CMK (cell line): Measurements from ENCODE around the gene TNRC6A.
"Not testable (repeated sequence)": the region's sequence is repeated elsewhere in the genome, so short reads cannot be mapped to it uniquely, and the experiment has no call there.

Experiments used
- DNase-seq: peaks from one replicate; pipeline ENCODE4 v3.0.0-alpha.2; 2010; ENCODE audit warnings: low read depth

Gene TNRC6A

DNA sequence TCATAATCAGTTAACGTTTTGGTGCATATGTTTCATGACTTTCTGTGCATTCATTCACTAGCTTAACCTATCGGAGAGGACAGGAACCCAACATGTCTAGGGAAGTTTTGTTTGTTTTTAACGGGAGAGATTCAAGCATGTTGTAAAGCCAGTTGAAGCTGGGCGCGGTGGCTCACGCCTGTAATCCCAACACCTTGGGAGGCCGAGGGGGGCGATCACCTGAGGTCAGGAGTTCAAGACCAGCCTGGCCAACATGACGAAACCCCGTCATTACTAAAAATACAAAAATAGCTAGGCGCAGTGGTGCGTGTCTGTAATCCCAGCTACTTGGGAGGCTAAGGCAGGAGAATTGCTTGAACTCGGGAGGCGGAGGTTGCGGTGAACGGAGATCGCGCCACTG lies 1.4 kb upstream of the TNRC6A start:
- no peak for DNase-seq

DNA sequence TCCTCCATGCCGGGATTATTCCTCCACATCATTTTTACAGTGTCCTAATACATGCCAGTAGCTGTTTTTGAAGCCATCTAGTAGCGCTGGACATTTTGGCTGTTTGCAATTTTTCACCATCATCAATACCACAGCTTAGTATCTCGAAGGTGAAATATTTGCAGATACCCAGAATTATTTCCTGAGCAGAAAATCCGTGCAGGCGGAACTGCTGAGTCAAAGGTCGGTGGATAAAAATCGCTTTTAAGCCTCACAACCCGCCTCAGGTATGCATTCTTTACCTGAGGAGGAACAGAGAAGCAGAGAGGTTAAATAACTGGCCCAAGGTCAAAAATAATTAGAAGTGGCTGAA lies 584 bp upstream of the TNRC6A start:
- no peak for DNase-seq

GRCh38 chr16:24729951-24730815 lies 732 bp downstream of the TNRC6A start:
- DNase-seq: no peak

- DNase-seq: no peak
Observed at GRCh38 chr16:24730914-24731313, 1.5 kb downstream of the TNRC6A start.

GRCh38 chr16:24731722-24732419 lies 2.4 kb downstream of the TNRC6A start:
- DNase-seq: no peak

DNA sequence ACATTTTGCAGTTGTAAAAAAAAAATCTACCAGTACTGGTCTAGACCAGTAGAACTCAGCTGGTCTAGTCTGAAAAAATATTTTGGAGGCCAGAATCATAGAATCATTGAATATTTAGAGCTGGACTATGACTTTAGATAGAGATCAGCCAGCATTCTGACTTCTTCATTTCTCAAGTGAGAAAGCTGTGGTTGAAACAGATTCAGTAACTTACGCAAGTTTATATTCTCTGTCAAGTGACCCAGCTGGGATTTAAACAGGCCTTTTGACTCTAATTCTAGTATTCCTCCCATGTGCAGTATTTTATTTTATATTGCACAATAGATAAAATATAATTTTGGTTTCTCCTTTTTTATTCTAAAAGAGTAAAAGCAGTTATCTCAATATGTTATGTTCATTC lies 4.9 kb downstream of the TNRC6A start:
- DNase-seq: no peak

DNA sequence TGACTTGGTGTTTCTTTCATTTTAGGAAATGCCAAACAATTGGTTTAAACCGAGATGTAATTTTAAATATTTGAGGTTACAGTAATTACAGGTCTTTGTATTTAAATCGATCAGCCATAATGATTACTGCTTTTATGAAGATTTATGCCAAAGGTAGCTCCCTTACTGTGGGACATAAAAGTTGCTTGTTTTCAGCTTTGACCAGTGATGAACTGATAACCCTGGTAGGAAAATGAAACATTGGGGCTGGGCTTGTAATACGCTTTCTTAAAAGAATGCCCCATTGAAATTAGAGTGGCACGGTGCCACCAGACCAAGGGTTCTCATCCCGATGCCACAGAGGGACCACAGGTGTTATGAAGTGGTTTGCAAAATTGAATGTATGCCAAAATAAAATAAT lies 7.3 kb downstream of the TNRC6A start:
- no peak for DNase-seq

DNA sequence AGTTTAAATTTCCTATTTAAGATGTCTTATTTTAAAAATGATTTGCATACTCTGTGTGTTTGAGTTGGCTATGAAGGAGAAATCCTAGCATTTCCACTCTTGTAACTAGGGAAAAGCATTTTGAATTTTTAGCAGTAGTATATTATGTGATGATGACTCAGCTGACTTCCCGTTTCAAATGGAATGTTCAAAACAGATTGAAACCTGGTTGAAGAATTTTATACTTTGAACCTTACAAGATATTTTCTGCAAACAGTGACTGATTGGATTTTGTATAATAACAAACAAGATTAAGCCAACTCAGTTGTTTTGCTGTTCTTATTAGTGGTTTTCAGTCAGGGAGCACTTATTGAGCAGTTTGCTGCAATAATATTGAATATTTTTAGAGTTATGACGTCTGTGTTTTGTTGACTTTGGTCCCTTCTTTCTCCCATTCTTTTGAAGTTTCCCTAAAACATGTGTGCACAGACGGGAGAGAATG lies 8.0 kb downstream of the TNRC6A start:
- no peak for DNase-seq

GRCh38 chr16:24737916-24738594 lies 8.6 kb downstream of the TNRC6A start:
- no peak for DNase-seq

DNA sequence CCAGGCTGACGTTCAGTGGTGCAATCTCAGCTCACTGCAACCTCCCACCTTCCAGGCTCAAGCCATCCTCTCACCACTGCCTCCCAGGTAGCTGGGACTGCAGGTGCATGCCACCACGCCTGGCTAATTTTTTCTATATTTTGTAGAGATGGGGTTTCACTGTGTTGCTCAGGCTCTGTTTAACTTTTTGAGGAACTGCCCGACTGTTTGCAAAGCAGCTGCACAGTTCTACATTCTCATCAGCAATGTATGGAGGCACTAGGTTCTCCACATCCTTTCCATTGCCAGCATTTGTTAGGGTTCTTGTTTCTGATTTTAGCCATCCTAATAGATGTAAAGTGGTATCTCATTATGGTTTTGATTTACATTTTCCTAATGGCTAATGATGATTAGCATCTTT lies 9.4 kb downstream of the TNRC6A start:
- no peak for DNase-seq

GRCh38 chr16:24741862-24742261 lies 12.4 kb downstream of the TNRC6A start:
- no peak for DNase-seq

GRCh38 chr16:24742610-24743009 lies 13.2 kb downstream of the TNRC6A start:
- not testable (repeated sequence) for DNase-seq

- DNase-seq: no peak
Observed at GRCh38 chr16:24745391-24745790, 15.9 kb downstream of the TNRC6A start.

GRCh38 chr16:24745791-24746190 lies 16.3 kb downstream of the TNRC6A start:
- DNase-seq: no peak

GRCh38 chr16:24747441-24747840 lies 18.0 kb downstream of the TNRC6A start:
- DNase-seq: no peak

- no peak for DNase-seq
Observed at GRCh38 chr16:24748242-24748641, 18.8 kb downstream of the TNRC6A start.

GRCh38 chr16:24749310-24749709 lies 19.9 kb downstream of the TNRC6A start:
- no peak for DNase-seq

DNA sequence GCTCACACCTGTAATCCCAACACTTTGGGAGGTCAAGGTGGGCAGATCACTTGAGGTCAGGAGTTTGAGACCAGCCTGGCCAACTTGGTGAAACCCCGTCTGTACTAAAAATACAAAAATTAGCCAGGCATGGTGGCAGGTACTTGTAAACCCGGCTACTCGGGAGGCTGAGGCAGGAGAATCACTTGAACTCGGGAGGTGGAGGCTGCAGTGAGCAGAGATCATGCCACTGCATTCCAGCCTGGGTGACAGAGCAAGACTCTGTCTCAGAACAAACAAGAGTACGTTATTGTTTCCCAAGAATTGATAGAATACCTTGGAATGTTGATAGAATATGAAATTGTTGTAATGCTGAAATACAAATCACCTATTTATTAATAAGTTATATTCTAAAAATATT lies 20.4 kb downstream of the TNRC6A start:
- not testable (repeated sequence) for DNase-seq

- no peak for DNase-seq
Observed at GRCh38 chr16:24753000-24753399, 23.5 kb downstream of the TNRC6A start.

DNA sequence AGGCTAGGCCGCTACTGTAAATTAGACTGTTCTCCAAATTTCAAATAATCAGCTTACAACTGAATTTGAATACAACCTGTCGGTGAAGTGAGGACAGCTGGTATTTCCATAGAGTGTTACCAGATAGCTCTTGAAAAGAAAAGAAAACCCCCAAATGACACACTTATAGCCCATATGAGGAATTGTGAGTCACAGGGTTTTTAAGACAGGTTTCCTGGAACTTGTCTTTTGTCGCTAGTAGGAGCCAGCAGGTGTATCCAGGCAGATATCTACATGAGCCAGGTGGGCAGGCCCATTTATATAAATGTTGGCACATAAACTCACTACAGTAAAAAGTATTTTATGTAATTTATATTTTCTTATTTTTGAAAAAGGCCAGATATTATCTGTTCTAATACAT lies 24.0 kb downstream of the TNRC6A start:
- no peak for DNase-seq

- DNase-seq: no peak
Observed at GRCh38 chr16:24754543-24754942, 25.1 kb downstream of the TNRC6A start.

- DNase-seq: no peak
Observed at GRCh38 chr16:24755201-24755874, 25.9 kb downstream of the TNRC6A start.
